GM10847 (cell line): ENCODE measurements around the gene ARHGEF7.

ENCODE experiments used
- POLR2A ChIP-seq: IDR thresholded peaks from 2 replicates; pipeline ENCODE4 v1.6.1; 2011; ENCODE audit not compliant: insufficient read length; ENCODE audit errors: extremely low read depth

ARHGEF7 gene

GRCh38 chr13:111256946-111257345 lies 141.8 kb downstream of the ARHGEF7 start:
- no peak for TF ChIP-seq POLR2A

- TF ChIP-seq POLR2A: no peak
These were observed 143.5 kb downstream of the ARHGEF7 start for GRCh38 chr13:111258637-111259036.

GRCh38 chr13:111259058-111259457 lies 143.9 kb downstream of the ARHGEF7 start:
- no peak for TF ChIP-seq POLR2A

- TF ChIP-seq POLR2A: no peak
These were observed 146.2 kb downstream of the ARHGEF7 start for GRCh38 chr13:111261326-111261725.

GRCh38 chr13:111262281-111262680 lies 147.2 kb downstream of the ARHGEF7 start:
- no peak for TF ChIP-seq POLR2A

GRCh38 chr13:111262715-111263114 lies 147.6 kb downstream of the ARHGEF7 start:
- no peak for TF ChIP-seq POLR2A

GRCh38 chr13:111263566-111263965 lies 148.5 kb downstream of the ARHGEF7 start:
- TF ChIP-seq POLR2A: no peak

- no peak for TF ChIP-seq POLR2A
These were observed 150.0 kb downstream of the ARHGEF7 start for GRCh38 chr13:111265006-111265700.

- no peak for TF ChIP-seq POLR2A
These were observed 150.6 kb downstream of the ARHGEF7 start for GRCh38 chr13:111265701-111266035.

- no peak for TF ChIP-seq POLR2A
These were observed 152.1 kb downstream of the ARHGEF7 start for GRCh38 chr13:111267205-111267604.

- TF ChIP-seq POLR2A: no peak
These were observed 152.7 kb downstream of the ARHGEF7 start for GRCh38 chr13:111267784-111268183.

- TF ChIP-seq POLR2A: no peak
These were observed 154.4 kb downstream of the ARHGEF7 start for GRCh38 chr13:111269508-111269907.

GRCh38 chr13:111270126-111270525 lies 155.0 kb downstream of the ARHGEF7 start:
- TF ChIP-seq POLR2A: no peak

GRCh38 chr13:111270765-111271698 lies 155.9 kb downstream of the ARHGEF7 start:
- TF ChIP-seq POLR2A: no peak

GRCh38 chr13:111272117-111272516 lies 157.0 kb downstream of the ARHGEF7 start:
- TF ChIP-seq POLR2A: no peak

GRCh38 chr13:111275382-111275781 lies 160.3 kb downstream of the ARHGEF7 start:
- TF ChIP-seq POLR2A: no peak

- TF ChIP-seq POLR2A: no peak
These were observed 161.0 kb downstream of the ARHGEF7 start for GRCh38 chr13:111275995-111276618.

GRCh38 chr13:111278258-111278657 lies 163.1 kb downstream of the ARHGEF7 start:
- no peak for TF ChIP-seq POLR2A
